Liver (tissue), 9 donors: ENCODE measurements around the gene CARD11. TPM values are rescaled to one million over a fixed set of nuclear protein-coding genes. Genes with fewer than 3 reads are reported as not detected.

Source experiments
- DNase-seq: peaks from one replicate; pipeline ENCODE4 v3.0.0-alpha.2; 2017; ENCODE audit warnings: low spot score
- H3K27ac ChIP-seq, 2 donors: one replicate each; pipeline ENCODE4 v1.7.0; 2013; ENCODE audit warnings: inconsistent platforms in 2 of 2, low read length in 2 of 2, control low read depth in 1 of 2, low read depth in 1 of 2, mild to moderate bottlenecking in 1 of 2
- H3K27me3 ChIP-seq, 4 donors: one replicate each; pipeline versions ENCODE4 v1.6.1 to v1.7.0; 2013; ENCODE audit warnings: low read length in 3 of 4, inconsistent platforms in 1 of 4, mild to moderate bottlenecking in 1 of 4, moderate library complexity in 1 of 4; ENCODE audit not compliant: control insufficient read depth in 4 of 4, insufficient read depth in 4 of 4
- H3K36me3 ChIP-seq, 4 donors: one replicate each; pipeline versions ENCODE4 v1.6.1 to v1.7.0; 2013; ENCODE audit warnings: low read length in 3 of 4, mild to moderate bottlenecking in 3 of 4, low read depth in 1 of 4, moderate library complexity in 1 of 4; ENCODE audit not compliant: control insufficient read depth in 4 of 4, insufficient read depth in 3 of 4
- H3K4me1 ChIP-seq, 4 donors: one replicate each; pipeline versions ENCODE4 v1.6.1 to v1.7.0; 2013; ENCODE audit warnings: low read length in 3 of 4, mild to moderate bottlenecking in 3 of 4, moderate library complexity in 1 of 4; ENCODE audit not compliant: control insufficient read depth in 4 of 4, insufficient read depth in 4 of 4
- H3K4me3 ChIP-seq, 3 donors: one replicate each; pipeline versions ENCODE4 v1.6.1 to v1.7.0; 2013; ENCODE audit warnings: low read length in 3 of 3, control low read depth in 1 of 3, low read depth in 1 of 3, mild to moderate bottlenecking in 1 of 3
- H3K9ac ChIP-seq, 2 donors: one replicate each; pipeline ENCODE4 v1.7.0; 2013; ENCODE audit warnings: low read length in 2 of 2, mild to moderate bottlenecking in 2 of 2, moderate library complexity in 2 of 2, control low read depth in 1 of 2, low read depth in 1 of 2
- H3K9me3 ChIP-seq, 4 donors: one replicate each; pipeline versions ENCODE4 v1.6.1 to v1.7.0; 2013; ENCODE audit warnings: low read length in 3 of 4; ENCODE audit not compliant: control insufficient read depth in 4 of 4
- EGR1 ChIP-seq, 2 donors: IDR thresholded peaks; 2 replicates each; pipeline ENCODE4 v1.6.1; 2016 to 2018; ENCODE audit warnings: antibody characterized with exemption in 2 of 2, low read depth in 2 of 2
- FOXA1 ChIP-seq: IDR thresholded peaks from 2 replicates; pipeline ENCODE4 v1.6.1; 2016; ENCODE audit warnings: antibody characterized with exemption
- FOXA2 ChIP-seq: IDR thresholded peaks from 2 replicates; pipeline ENCODE4 v1.6.1; 2016; ENCODE audit warnings: antibody characterized with exemption
- GABPA ChIP-seq, 2 donors: IDR thresholded peaks in 1 of 2; conservative IDR thresholded peaks in 1 of 2; 2 replicates each; pipeline ENCODE4 v1.6.1; 2016; ENCODE audit warnings: antibody characterized with exemption in 2 of 2, mild to moderate bottlenecking in 1 of 2, moderate library complexity in 1 of 2
- HNF4G ChIP-seq: IDR thresholded peaks from 2 replicates; pipeline ENCODE4 v1.6.1; 2016; ENCODE audit warnings: antibody characterized with exemption
- JUND ChIP-seq, 2 donors: IDR thresholded peaks; 2 replicates each; pipeline ENCODE4 v1.6.1; 2016; ENCODE audit warnings: antibody characterized with exemption in 2 of 2
- NR2F2 ChIP-seq: IDR thresholded peaks from 2 replicates; pipeline ENCODE4 v1.6.1; 2016; ENCODE audit warnings: antibody characterized with exemption
- SP1 ChIP-seq: IDR thresholded peaks from 2 replicates; pipeline ENCODE4 v1.6.1; 2018; ENCODE audit warnings: antibody characterized with exemption, mild to moderate bottlenecking
- TAF1 ChIP-seq: conservative IDR thresholded peaks from 2 replicates; pipeline ENCODE4 v1.6.1; 2016; ENCODE audit warnings: antibody characterized with exemption, mild to moderate bottlenecking
- WGBS: extraction: QIAGEN DNeasy Blood & Tissue Kit; methylation state at CpG from one replicate; pipeline ENCODE4 v1.1.7; 2013; 5-methylcytosine and 5-hydroxymethylcytosine counted together
- polyA plus RNA-seq, 2 donors: library from polyadenylated mRNA; stranded (reverse) in 1 of 2; unstranded in 1 of 2; fragments of 200-250 nt in 1 of 2; fragments of >200 nt in 1 of 2; fragmentation: Nextera tagmentation in 1 of 2; extraction: Ambion mirVana in 1 of 2; gene quantifications; one replicate each; pipeline versions ENCODE4 v1.2.1 to v1.2.3, GENCODE V29; 2013 to 2015
- total RNA-seq, 2 donors: library from RNA; depleted of rRNA; stranded (reverse); fragments of >200 nt; gene quantifications; one replicate each; pipeline ENCODE4 v1.2.3, GENCODE V29; 2014
- TF ChIP-seq, protein P1 (sequence below): IDR thresholded peaks from 2 replicates; pipeline ENCODE4 v1.6.1; 2016; ENCODE audit warnings: antibody characterized with exemption
- TF ChIP-seq, protein P2 (sequence below): IDR thresholded peaks from 2 replicates; pipeline ENCODE4 v1.6.1; 2016; ENCODE audit warnings: antibody characterized with exemption
- TF ChIP-seq, protein P3 (sequence below): fragments of 150-350 bp; IDR thresholded peaks from 2 replicates; pipeline ENCODE4 v1.5.1; 2017; ENCODE audit warnings: improper control_type of control experiment, low read depth, low read length; ENCODE audit not compliant: missing input control
- TF ChIP-seq, protein P4 (sequence below): IDR thresholded peaks from 2 replicates; pipeline ENCODE4 v1.6.1; 2016; ENCODE audit warnings: antibody characterized with exemption, mild to moderate bottlenecking
- TF ChIP-seq, protein P5 (sequence below): IDR thresholded peaks from 2 replicates; pipeline ENCODE4 v1.6.1; 2016; ENCODE audit warnings: antibody characterized with exemption
- donor health status: healthy.
- donor health status: healthy.
- donor health status: healthy.
- donor health status: healthy.
- donor health status: healthy.

CARD11 gene
- total and polyA plus RNA-seq, 4 donors: 0.42 to 1.3 (median 0.83) TPM

DNA sequence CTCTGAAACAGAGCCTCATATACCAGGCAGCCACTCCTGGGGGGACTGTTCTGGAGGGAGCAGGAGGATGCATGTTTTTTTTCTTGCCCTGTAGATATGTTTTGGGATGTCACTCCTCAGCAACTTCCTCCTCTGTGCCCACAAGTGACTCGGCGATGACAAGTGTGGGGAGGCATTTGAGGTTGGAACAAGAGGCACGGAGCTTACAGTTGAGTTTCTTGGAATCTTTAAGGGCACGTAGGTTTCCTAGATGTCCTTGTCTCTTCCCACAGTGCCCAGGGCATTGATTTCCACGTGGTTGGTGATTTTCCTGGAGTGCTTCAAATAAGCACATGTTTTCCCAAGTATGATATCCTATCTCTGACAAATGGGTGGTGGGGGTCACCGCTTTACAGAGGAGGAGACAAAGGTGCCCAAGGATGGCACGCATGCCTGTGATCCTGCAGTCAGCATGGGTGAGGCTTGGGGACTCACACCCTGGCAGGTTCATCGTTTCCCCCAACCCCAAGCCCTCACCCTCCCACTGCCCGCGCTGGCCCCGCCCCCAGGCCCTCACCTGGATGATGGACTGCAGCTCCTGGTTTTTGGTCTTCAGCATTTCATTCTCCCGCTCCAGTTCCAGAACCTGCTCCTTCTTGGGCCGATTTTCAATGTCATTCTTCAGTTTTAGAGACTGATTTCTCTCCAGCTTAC is 104.3 kb downstream of the CARD11 start (continued):
- no peak for TF ChIP-seq EGR1 (IDR thresholded peaks at IDR 0.05; ENCODE audit: low read depth in 2 of 2)
- TF ChIP-seq, protein P1, sequence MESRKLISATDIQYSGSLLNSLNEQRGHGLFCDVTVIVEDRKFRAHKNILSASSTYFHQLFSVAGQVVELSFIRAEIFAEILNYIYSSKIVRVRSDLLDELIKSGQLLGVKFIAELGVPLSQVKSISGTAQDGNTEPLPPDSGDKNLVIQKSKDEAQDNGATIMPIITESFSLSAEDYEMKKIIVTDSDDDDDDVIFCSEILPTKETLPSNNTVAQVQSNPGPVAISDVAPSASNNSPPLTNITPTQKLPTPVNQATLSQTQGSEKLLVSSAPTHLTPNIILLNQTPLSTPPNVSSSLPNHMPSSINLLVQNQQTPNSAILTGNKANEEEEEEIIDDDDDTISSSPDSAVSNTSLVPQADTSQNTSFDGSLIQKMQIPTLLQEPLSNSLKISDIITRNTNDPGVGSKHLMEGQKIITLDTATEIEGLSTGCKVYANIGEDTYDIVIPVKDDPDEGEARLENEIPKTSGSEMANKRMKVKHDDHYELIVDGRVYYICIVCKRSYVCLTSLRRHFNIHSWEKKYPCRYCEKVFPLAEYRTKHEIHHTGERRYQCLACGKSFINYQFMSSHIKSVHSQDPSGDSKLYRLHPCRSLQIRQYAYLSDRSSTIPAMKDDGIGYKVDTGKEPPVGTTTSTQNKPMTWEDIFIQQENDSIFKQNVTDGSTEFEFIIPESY: no peak

DNA sequence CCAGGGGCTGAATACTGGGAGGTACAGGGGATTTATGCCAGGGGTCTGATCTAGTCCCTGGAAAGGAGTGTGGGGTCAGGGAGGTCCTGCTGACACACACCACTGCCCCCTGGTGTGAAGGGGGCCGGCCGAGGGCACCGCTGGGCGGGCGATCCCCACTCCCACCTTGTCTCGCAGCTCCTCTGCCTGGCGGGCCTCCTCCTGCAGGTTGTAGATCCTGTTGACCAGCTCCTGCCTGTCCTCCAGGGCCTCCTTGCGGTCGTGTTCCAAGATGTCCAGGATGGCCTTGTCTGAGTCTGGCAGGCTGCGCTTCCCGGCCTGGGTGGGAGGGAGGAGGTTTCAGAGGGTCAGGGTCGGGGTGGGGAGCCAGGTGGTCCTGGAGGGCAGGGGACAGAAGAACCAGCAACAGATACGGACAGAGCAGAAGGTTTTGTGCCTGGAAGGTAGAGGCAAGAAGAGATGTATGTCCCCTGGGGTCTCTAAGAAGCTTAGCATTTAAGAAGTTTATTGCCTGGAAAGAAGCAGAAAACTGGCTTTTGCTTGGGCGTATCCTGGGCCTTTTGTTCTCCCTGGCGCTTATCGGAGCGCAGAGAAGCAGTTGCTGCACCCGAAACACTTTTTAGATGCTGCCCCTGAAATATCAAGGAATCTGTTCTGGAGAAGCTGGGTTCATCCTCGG is 105.0 kb downstream of the CARD11 start:
- Histone ChIP-seq H3K36me3 (no peaks in the 10 kb centered on the region), H3K4me3 (no peak overlapping the region), H3K9me3 (no peaks in the 10 kb centered on the region), H3K27me3 (no peaks in the 10 kb centered on the region), H3K4me1 (peaks cover 0 to 6% (median 3%) of the 10 kb centered on the region in 4 donors), H3K9ac (no peak overlapping the region), H3K27ac (no peak overlapping the region)
- 89% methylated on average over 19 of the region's 19 CpGs for WGBS
- no peak for DNase-seq
- TF ChIP-seq JUND (IDR thresholded peaks at IDR 0.05) (no peak), NR2F2 (no peak), TAF1 (no peak), HNF4G (no peak), SP1 (no peak), FOXA2 (no peak), EGR1 (IDR thresholded peaks at IDR 0.05; ENCODE audit: low read depth in 2 of 2) (no peak), FOXA1 (no peak), GABPA (IDR thresholded peaks at IDR 0.05 in 1 of 2, conservative IDR thresholded peaks at IDR 0.05 in 1 of 2) (no peak)
- TF ChIP-seq, protein P2, sequence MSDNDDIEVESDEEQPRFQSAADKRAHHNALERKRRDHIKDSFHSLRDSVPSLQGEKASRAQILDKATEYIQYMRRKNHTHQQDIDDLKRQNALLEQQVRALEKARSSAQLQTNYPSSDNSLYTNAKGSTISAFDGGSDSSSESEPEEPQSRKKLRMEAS: no peak
- TF ChIP-seq, protein P3, sequence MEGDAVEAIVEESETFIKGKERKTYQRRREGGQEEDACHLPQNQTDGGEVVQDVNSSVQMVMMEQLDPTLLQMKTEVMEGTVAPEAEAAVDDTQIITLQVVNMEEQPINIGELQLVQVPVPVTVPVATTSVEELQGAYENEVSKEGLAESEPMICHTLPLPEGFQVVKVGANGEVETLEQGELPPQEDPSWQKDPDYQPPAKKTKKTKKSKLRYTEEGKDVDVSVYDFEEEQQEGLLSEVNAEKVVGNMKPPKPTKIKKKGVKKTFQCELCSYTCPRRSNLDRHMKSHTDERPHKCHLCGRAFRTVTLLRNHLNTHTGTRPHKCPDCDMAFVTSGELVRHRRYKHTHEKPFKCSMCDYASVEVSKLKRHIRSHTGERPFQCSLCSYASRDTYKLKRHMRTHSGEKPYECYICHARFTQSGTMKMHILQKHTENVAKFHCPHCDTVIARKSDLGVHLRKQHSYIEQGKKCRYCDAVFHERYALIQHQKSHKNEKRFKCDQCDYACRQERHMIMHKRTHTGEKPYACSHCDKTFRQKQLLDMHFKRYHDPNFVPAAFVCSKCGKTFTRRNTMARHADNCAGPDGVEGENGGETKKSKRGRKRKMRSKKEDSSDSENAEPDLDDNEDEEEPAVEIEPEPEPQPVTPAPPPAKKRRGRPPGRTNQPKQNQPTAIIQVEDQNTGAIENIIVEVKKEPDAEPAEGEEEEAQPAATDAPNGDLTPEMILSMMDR: no peak
- TF ChIP-seq, protein P1: no peak
- TF ChIP-seq, protein P4, sequence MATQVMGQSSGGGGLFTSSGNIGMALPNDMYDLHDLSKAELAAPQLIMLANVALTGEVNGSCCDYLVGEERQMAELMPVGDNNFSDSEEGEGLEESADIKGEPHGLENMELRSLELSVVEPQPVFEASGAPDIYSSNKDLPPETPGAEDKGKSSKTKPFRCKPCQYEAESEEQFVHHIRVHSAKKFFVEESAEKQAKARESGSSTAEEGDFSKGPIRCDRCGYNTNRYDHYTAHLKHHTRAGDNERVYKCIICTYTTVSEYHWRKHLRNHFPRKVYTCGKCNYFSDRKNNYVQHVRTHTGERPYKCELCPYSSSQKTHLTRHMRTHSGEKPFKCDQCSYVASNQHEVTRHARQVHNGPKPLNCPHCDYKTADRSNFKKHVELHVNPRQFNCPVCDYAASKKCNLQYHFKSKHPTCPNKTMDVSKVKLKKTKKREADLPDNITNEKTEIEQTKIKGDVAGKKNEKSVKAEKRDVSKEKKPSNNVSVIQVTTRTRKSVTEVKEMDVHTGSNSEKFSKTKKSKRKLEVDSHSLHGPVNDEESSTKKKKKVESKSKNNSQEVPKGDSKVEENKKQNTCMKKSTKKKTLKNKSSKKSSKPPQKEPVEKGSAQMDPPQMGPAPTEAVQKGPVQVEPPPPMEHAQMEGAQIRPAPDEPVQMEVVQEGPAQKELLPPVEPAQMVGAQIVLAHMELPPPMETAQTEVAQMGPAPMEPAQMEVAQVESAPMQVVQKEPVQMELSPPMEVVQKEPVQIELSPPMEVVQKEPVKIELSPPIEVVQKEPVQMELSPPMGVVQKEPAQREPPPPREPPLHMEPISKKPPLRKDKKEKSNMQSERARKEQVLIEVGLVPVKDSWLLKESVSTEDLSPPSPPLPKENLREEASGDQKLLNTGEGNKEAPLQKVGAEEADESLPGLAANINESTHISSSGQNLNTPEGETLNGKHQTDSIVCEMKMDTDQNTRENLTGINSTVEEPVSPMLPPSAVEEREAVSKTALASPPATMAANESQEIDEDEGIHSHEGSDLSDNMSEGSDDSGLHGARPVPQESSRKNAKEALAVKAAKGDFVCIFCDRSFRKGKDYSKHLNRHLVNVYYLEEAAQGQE: no peak
- TF ChIP-seq, protein P5, sequence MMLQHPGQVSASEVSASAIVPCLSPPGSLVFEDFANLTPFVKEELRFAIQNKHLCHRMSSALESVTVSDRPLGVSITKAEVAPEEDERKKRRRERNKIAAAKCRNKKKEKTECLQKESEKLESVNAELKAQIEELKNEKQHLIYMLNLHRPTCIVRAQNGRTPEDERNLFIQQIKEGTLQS: no peak
